Karpas-422 (cell line): Measurements from ENCODE around the gene FLVCR2. TPM values are rescaled to one million over a fixed set of nuclear protein-coding genes. Genes with fewer than 3 reads are reported as not detected.

Source experiments
- DNase-seq: peaks from one replicate; pipeline ENCODE4 v3.0.0-alpha.2; 2015
- H2AFZ ChIP-seq: fragments of 200-600 bp; sonication (generic); 2 replicates; pipeline ENCODE4 v1.6.1; 2014; ENCODE audit warnings: antibody characterized with exemption, low read length, mixed read lengths
- H3K27ac ChIP-seq: fragments of 200-600 bp; sonication (generic); 2 replicates; pipeline ENCODE4 v1.5.1; 2014; ENCODE audit warnings: mild to moderate bottlenecking, low read length, moderate library complexity
- H3K27me3 ChIP-seq: fragments of 200-600 bp; sonication (generic); 2 replicates; pipeline ENCODE4 v1.6.1; 2014; ENCODE audit warnings: low read length, mixed read lengths
- H3K36me3 ChIP-seq: fragments of 200-600 bp; sonication (generic); 2 replicates; pipeline ENCODE4 v1.6.1; 2014; ENCODE audit warnings: low read length, mixed read lengths; ENCODE audit not compliant: insufficient read depth
- H3K4me1 ChIP-seq: fragments of 200-600 bp; sonication (generic); 2 replicates; pipeline ENCODE4 v1.6.1; 2014; ENCODE audit warnings: mild to moderate bottlenecking, low read length, mixed read lengths
- H3K4me2 ChIP-seq: fragments of 200-600 bp; sonication (generic); 2 replicates; pipeline ENCODE4 v1.6.1; 2014; ENCODE audit warnings: low read length, low read depth, mild to moderate bottlenecking; ENCODE audit not compliant: poor library complexity, severe bottlenecking
- H3K4me3 ChIP-seq: fragments of 200-600 bp; sonication (generic); 2 replicates; pipeline ENCODE4 v1.5.1; 2014; ENCODE audit warnings: mild to moderate bottlenecking, antibody characterized with exemption, low read length, mixed read lengths
- H3K79me2 ChIP-seq: fragments of 200-600 bp; sonication (generic); 2 replicates; pipeline ENCODE4 v1.6.1; 2014; ENCODE audit warnings: mild to moderate bottlenecking, low read length, mixed read lengths
- H3K9ac ChIP-seq: fragments of 200-600 bp; sonication (generic); 2 replicates; pipeline ENCODE4 v1.6.0; 2014; ENCODE audit warnings: low read length
- H3K9me2 ChIP-seq: fragments of 200-600 bp; sonication (generic), shearing (Covaris generic); replicated peaks from 2 replicates; pipeline ENCODE4 v1.6.0; 2014; ENCODE audit warnings: mild to moderate bottlenecking, low read length, moderate library complexity; ENCODE audit not compliant: insufficient read depth
- H3K9me3 ChIP-seq: fragments of 300-700, 200-600 bp; sonication (generic); 2 replicates; pipeline ENCODE4 v1.6.1; 2014; ENCODE audit warnings: low read length, mixed read lengths
- H4K20me1 ChIP-seq: fragments of 200-600 bp; sonication (generic); 2 replicates; pipeline ENCODE4 v1.6.1; 2014; ENCODE audit warnings: mild to moderate bottlenecking, antibody characterized with exemption, low read length, low read depth; ENCODE audit not compliant: insufficient read depth
- total RNA-seq: library from RNA; depleted of rRNA; stranded (reverse); fragments of >200 nt; shearing (Covaris generic); gene quantifications from 2 replicates; pipeline ENCODE4 v1.2.3, GENCODE V29; 2014; ENCODE audit warnings: low replicate concordance

The FLVCR2 gene
- total RNA-seq, 1 experiment from 2014 or later: not detected

GRCh38 chr14:75630695-75631452, 52.5 kb downstream of the FLVCR2 start:
- no peaks in the 10 kb centered on the region for H3K36me3 ChIP-seq
- H3K4me1 ChIP-seq: peaks cover 6% of the 10 kb centered on the region
- no peaks in the 10 kb centered on the region for H3K9me3 ChIP-seq
- no peaks in the 10 kb centered on the region for H3K79me2 ChIP-seq
- no peaks in the 10 kb centered on the region for H3K27me3 ChIP-seq
- DNase-seq: no peak
- no peak overlapping the region for H3K9ac ChIP-seq
- H2AFZ ChIP-seq: no peak overlapping the region
- no peak overlapping the region for H3K27ac ChIP-seq
- no peak overlapping the region for H3K4me2 ChIP-seq
- H3K9me2 ChIP-seq: no peaks in the 10 kb centered on the region
- no peaks in the 10 kb centered on the region for H4K20me1 ChIP-seq
- H3K4me3 ChIP-seq: no peak overlapping the region

- Histone ChIP-seq H3K27ac (no peak overlapping the region), H4K20me1 (no peaks in the 10 kb centered on the region), H3K9ac (no peak overlapping the region), H3K36me3 (no peaks in the 10 kb centered on the region), H3K9me3 (no peaks in the 10 kb centered on the region), H3K4me1 (peaks cover 6% of the 10 kb centered on the region), H3K9me2 (no peaks in the 10 kb centered on the region), H3K4me3 (no peak overlapping the region), H2AFZ (no peak overlapping the region), H3K4me2 (no peak overlapping the region), H3K27me3 (no peaks in the 10 kb centered on the region), H3K79me2 (no peaks in the 10 kb centered on the region)
- DNase-seq: no peak
Observed at GRCh38 chr14:75631453-75631831, 53.0 kb downstream of the FLVCR2 start.

GRCh38 chr14:75634848-75635247, 56.4 kb downstream of the FLVCR2 start:
- Histone ChIP-seq H3K4me1 (peaks cover 6% of the 10 kb centered on the region), H3K27me3 (no peaks in the 10 kb centered on the region), H4K20me1 (no peaks in the 10 kb centered on the region), H3K4me3 (no peak overlapping the region), H3K9ac (no peak overlapping the region), H2AFZ (no peak overlapping the region), H3K36me3 (no peaks in the 10 kb centered on the region), H3K79me2 (no peaks in the 10 kb centered on the region), H3K4me2 (no peak overlapping the region), H3K9me2 (no peaks in the 10 kb centered on the region), H3K9me3 (no peaks in the 10 kb centered on the region), H3K27ac (no peak overlapping the region)
- no peak for DNase-seq

GRCh38 chr14:75636100-75636692, 57.8 kb downstream of the FLVCR2 start:
- H3K27me3 ChIP-seq: no peaks in the 10 kb centered on the region
- H2AFZ ChIP-seq: no peak overlapping the region
- H3K4me2 ChIP-seq: no peak overlapping the region

GRCh38 chr14:75640876-75641275, 62.5 kb downstream of the FLVCR2 start:
- Histone ChIP-seq H3K79me2 (no peaks in the 10 kb centered on the region), H3K36me3 (no peaks in the 10 kb centered on the region), H3K9me2 (no peaks in the 10 kb centered on the region), H4K20me1 (no peaks in the 10 kb centered on the region), H3K4me2 (no peak overlapping the region), H3K27me3 (no peaks in the 10 kb centered on the region), H3K9ac (no peak overlapping the region), H3K27ac (no peak overlapping the region), H3K4me3 (no peak overlapping the region), H2AFZ (no peak overlapping the region), H3K4me1 (no peaks in the 10 kb centered on the region), H3K9me3 (no peaks in the 10 kb centered on the region)
- no peak for DNase-seq

More at GRCh38 chr14:75636100-75636692, 57.8 kb downstream of the FLVCR2 start:
- no peaks in the 10 kb centered on the region for H3K36me3 ChIP-seq
- H3K79me2 ChIP-seq: no peaks in the 10 kb centered on the region
- no peaks in the 10 kb centered on the region for H4K20me1 ChIP-seq
- H3K4me1 ChIP-seq: peaks cover 3% of the 10 kb centered on the region
- H3K4me3 ChIP-seq: no peak overlapping the region
- H3K9ac ChIP-seq: no peak overlapping the region
- H3K9me2 ChIP-seq: no peaks in the 10 kb centered on the region
- H3K9me3 ChIP-seq: no peaks in the 10 kb centered on the region
- no peak overlapping the region for H3K27ac ChIP-seq
- DNase-seq: no peak

- Histone ChIP-seq H2AFZ (no peak overlapping the region), H3K4me3 (no peak overlapping the region), H3K4me1 (no peaks in the 10 kb centered on the region), H3K9ac (no peak overlapping the region), H4K20me1 (no peaks in the 10 kb centered on the region), H3K4me2 (no peak overlapping the region), H3K79me2 (no peaks in the 10 kb centered on the region), H3K36me3 (no peaks in the 10 kb centered on the region), H3K9me2 (no peaks in the 10 kb centered on the region), H3K27me3 (no peaks in the 10 kb centered on the region), H3K27ac (no peak overlapping the region), H3K9me3 (no peaks in the 10 kb centered on the region)
- no peak for DNase-seq
Observed at GRCh38 chr14:75643985-75644384, 65.6 kb downstream of the FLVCR2 start.

GRCh38 chr14:75645056-75645455, 66.6 kb downstream of the FLVCR2 start:
- H3K4me1 ChIP-seq: no peaks in the 10 kb centered on the region
- no peak overlapping the region for H3K4me2 ChIP-seq
- H3K9me2 ChIP-seq: no peaks in the 10 kb centered on the region
- H2AFZ ChIP-seq: no peak overlapping the region
- H3K9ac ChIP-seq: no peak overlapping the region
- H4K20me1 ChIP-seq: no peaks in the 10 kb centered on the region
- no peak overlapping the region for H3K27ac ChIP-seq
- no peak for DNase-seq
- H3K9me3 ChIP-seq: no peaks in the 10 kb centered on the region
- peaks cover 9% of the 10 kb centered on the region for H3K36me3 ChIP-seq
- H3K79me2 ChIP-seq: no peaks in the 10 kb centered on the region
- H3K4me3 ChIP-seq: no peak overlapping the region
- H3K27me3 ChIP-seq: no peaks in the 10 kb centered on the region

GRCh38 chr14:75646762-75647161, 68.3 kb downstream of the FLVCR2 start:
- Histone ChIP-seq H2AFZ (no peak overlapping the region), H3K4me3 (no peak overlapping the region), H3K4me2 (no peak overlapping the region), H3K36me3 (peaks cover 24% of the 10 kb centered on the region), H3K9me2 (no peaks in the 10 kb centered on the region), H3K9me3 (no peaks in the 10 kb centered on the region), H3K9ac (no peak overlapping the region), H3K27ac (no peak overlapping the region), H3K4me1 (no peaks in the 10 kb centered on the region), H3K27me3 (no peaks in the 10 kb centered on the region), H3K79me2 (no peaks in the 10 kb centered on the region), H4K20me1 (no peaks in the 10 kb centered on the region)
- DNase-seq: no peak
